Stomach (tissue), 4 donors: ENCODE data around the gene CAPN7.

Source experiments
- CTCF ChIP-seq, 7 experiments: fragments of 450-650 bp in 4 of 7; fragments of 200-600 bp in 3 of 7; sonication (generic) in 3 of 7; IDR thresholded peaks; one replicate each; pipeline ENCODE4 v1.5.1; 2016 to 2019; ENCODE audit warnings: antibody characterized with exemption in 7 of 7, control low read depth in 2 of 7, mild to moderate bottlenecking in 1 of 7
- EP300 ChIP-seq: sonication (generic); formaldehyde crosslinking; IDR thresholded peaks from one replicate; pipeline ENCODE4 v1.6.1; 2017; ENCODE audit warnings: antibody characterized with exemption
- POLR2A ChIP-seq, 4 donors: fragments of 450-650 bp; IDR thresholded peaks; one replicate each; pipeline ENCODE4 v1.6.1; 2016; ENCODE audit warnings: antibody characterized with exemption in 4 of 4, control low read depth in 2 of 4, mild to moderate bottlenecking in 1 of 4, moderate library complexity in 1 of 4

- TF ChIP-seq CTCF (IDR thresholded peaks at IDR 0.05), result no peak
- no peak for TF ChIP-seq POLR2A (IDR thresholded peaks at IDR 0.05)
- no peak for TF ChIP-seq EP300
Measured at GRCh38 chr3:15289661-15290060, 83.6 kb downstream of the CAPN7 start.
